B cell (primary cell): ENCODE data around the gene ADGRE2. TPM values are rescaled to one million over a fixed set of nuclear protein-coding genes. Genes with fewer than 3 reads are reported as not detected.
"Not testable (repeated sequence)": the region's sequence is repeated elsewhere in the genome, so short reads cannot be mapped to it uniquely, and the experiment has no call there.

Source experiments
- ATAC-seq: fragments of 200-7000 bp; cut with Tn5 transposase; one replicate; pipeline ENCODE4 v1.10.0; 2021; ENCODE audit warnings: low read depth, mild to moderate bottlenecking, moderate number of reproducible peaks, moderate library complexity
- CTCF ChIA-PET: fragments of 350-600 bp; sonication (Branson Sonifier 250); formaldehyde crosslinking; loops from one replicate; lab custom pipeline; 2021; ENCODE audit warnings: antibody characterized with exemption, inconsistent platforms; lab: Charles Lee
- POLR2A ChIA-PET: fragments of 350-600 bp; sonication (Branson Sonifier 250); formaldehyde crosslinking; loops from one replicate; lab custom pipeline; 2021; ENCODE audit warnings: antibody characterized with exemption; lab: Charles Lee
- DNase-seq: peaks from one replicate; pipeline ENCODE4 v3.0.0; 2013
- H2AFZ ChIP-seq: 2 replicates; pipeline ENCODE4 v1.6.1; 2012; ENCODE audit warnings: mild to moderate bottlenecking, low read depth, low read length; ENCODE audit not compliant: insufficient read depth, poor library complexity, severe bottlenecking
- H3K27ac ChIP-seq, 2 donors: 1 replicate in 1 of 2; 2 replicates in 1 of 2; pipeline ENCODE4 v1.5.1; 2012 to 2013; ENCODE audit warnings: low read length in 2 of 2, mild to moderate bottlenecking in 2 of 2, moderate library complexity in 1 of 2
- H3K27me3 ChIP-seq, 4 experiments: fragments of 200-600 bp in 1 of 4; sonication (generic) in 1 of 4; replicated peaks in 1 of 4; 1 replicate in 2 of 4; 2 replicates in 2 of 4; pipeline versions ENCODE4 v1.6.1 to v1.7.0; 2013 to 2016; ENCODE audit warnings: low read length in 3 of 4, mild to moderate bottlenecking in 2 of 4, mixed read lengths in 1 of 4, moderate library complexity in 1 of 4; ENCODE audit not compliant: insufficient read depth in 4 of 4, control insufficient read depth in 3 of 4; ENCODE audit errors: control extremely low read depth in 1 of 4
- H3K36me3 ChIP-seq, 2 experiments: replicated peaks in 1 of 2; 1 replicate in 1 of 2; 2 replicates in 1 of 2; pipeline versions ENCODE4 v1.6.1 to v1.7.1; 2013; ENCODE audit warnings: low read length in 1 of 2; ENCODE audit not compliant: insufficient read depth in 2 of 2, control insufficient read depth in 1 of 2; ENCODE audit errors: control extremely low read depth in 1 of 2, extremely low read depth in 1 of 2
- H3K4me1 ChIP-seq, 2 donors: fragments of 200-600 bp in 1 of 2; sonication (generic) in 1 of 2; 1 replicate in 1 of 2; 2 replicates in 1 of 2; pipeline versions ENCODE4 v1.5.1 to v1.6.1; 2013 to 2017; ENCODE audit warnings: low read length in 2 of 2; ENCODE audit not compliant: control insufficient read depth in 2 of 2, insufficient read depth in 2 of 2
- H3K4me2 ChIP-seq: replicated peaks from 2 replicates; pipeline ENCODE3; 2012; ENCODE audit warnings: mild to moderate bottlenecking, low read depth, low read length; ENCODE audit not compliant: poor library complexity, severe bottlenecking
- H3K4me3 ChIP-seq, 5 experiments: fragments of 200-600 bp in 1 of 5; sonication (generic) in 1 of 5; 1 replicate in 3 of 5; 2 replicates in 2 of 5; pipeline versions ENCODE4 v1.5.1 to v1.7.0; 2011 to 2016; ENCODE audit warnings: low read length in 4 of 5, mild to moderate bottlenecking in 4 of 5, low read depth in 2 of 5, control low read depth in 1 of 5, moderate library complexity in 1 of 5; ENCODE audit not compliant: insufficient read depth in 1 of 5; ENCODE audit errors: control extremely low read depth in 1 of 5, extremely low read depth in 1 of 5
- H3K79me2 ChIP-seq: fragments of 200-600 bp; sonication (generic); one replicate; pipeline ENCODE4 v1.6.0; 2016; ENCODE audit warnings: low read length; ENCODE audit not compliant: control insufficient read depth, insufficient read depth
- H3K9ac ChIP-seq: fragments of 200-600 bp; sonication (generic); 2 replicates; pipeline ENCODE4 v1.6.1; 2017; ENCODE audit warnings: mild to moderate bottlenecking, low read length, moderate library complexity
- H3K9me3 ChIP-seq, 3 donors: one replicate each; pipeline versions ENCODE4 v1.6.1 to v1.7.1; 2013; ENCODE audit warnings: low read length in 2 of 3; ENCODE audit not compliant: control insufficient read depth in 2 of 3, insufficient read depth in 1 of 3; ENCODE audit errors: control extremely low read depth in 1 of 3
- H4K20me1 ChIP-seq: 2 replicates; pipeline ENCODE4 v1.6.0; 2012; ENCODE audit warnings: mild to moderate bottlenecking, low read length; ENCODE audit not compliant: insufficient read depth, control insufficient read depth, poor library complexity, severe bottlenecking
- H3K27ac Mint-ChIP-seq: one replicate; pipeline ENCODE4 v1.8.0; 2021; ENCODE audit warnings: mixed read lengths
- H3K27me3 Mint-ChIP-seq: one replicate; pipeline ENCODE4 v1.8.0; 2021; ENCODE audit warnings: mixed read lengths
- H3K4me1 Mint-ChIP-seq: one replicate; pipeline ENCODE4 v1.8.0; 2021; ENCODE audit warnings: mixed read lengths
- H3K4me3 Mint-ChIP-seq: one replicate; pipeline ENCODE4 v1.8.0; 2021; ENCODE audit warnings: mixed read lengths
- H3K9me3 Mint-ChIP-seq: one replicate; pipeline ENCODE4 v1.8.0; 2022; ENCODE audit warnings: mixed read lengths; ENCODE audit not compliant: insufficient read depth
- EZH2 ChIP-seq: IDR thresholded peaks from 2 replicates; pipeline ENCODE4 v1.6.1; 2012; ENCODE audit warnings: borderline replicate concordance, low read depth, mild to moderate bottlenecking, moderate library complexity, low read length; ENCODE audit not compliant: insufficient read depth, poor library complexity, severe bottlenecking
- WGBS: methylation state at CpG from one replicate; pipeline ENCODE4 v1.1.5; 2013; ENCODE audit warnings: missing lambda C conversion rate; ENCODE audit not compliant: insufficient coverage; 5-methylcytosine and 5-hydroxymethylcytosine counted together
- intact Hi-C: fragments of 100-400 bp; cut with micrococcal nuclease; formaldehyde crosslinking; loops from one replicate; pipeline ENCODE4 v1.10.0; 2022
- polyA plus RNA-seq: library from polyadenylated mRNA; depleted of rRNA; stranded (reverse); fragments of >200 nt; gene quantifications from 2 replicates; pipeline ENCODE4 v1.2.3, GENCODE V29; 2012
- total RNA-seq, 2 donors: library from RNA; stranded (reverse); fragments of 120-200 nt in 1 of 2; gene quantifications; 1 replicate in 1 of 2; 2 replicates in 1 of 2; pipeline versions ENCODE4 v1.2.3 to v1.2.4, GENCODE V29; 2013 to 2022
- TF ChIP-seq, protein P1 (sequence below): fragments of 200-600 bp; IDR thresholded peaks from one replicate; pipeline ENCODE4 v1.8.0; 2022; ENCODE audit warnings: antibody characterized with exemption, mild to moderate bottlenecking

The ADGRE2 gene
- total and polyA plus RNA-seq, 2 donors (not counting 1 experiment from before 2014, with no cell fraction given), result 0.52 to 0.89 TPM

DNA sequence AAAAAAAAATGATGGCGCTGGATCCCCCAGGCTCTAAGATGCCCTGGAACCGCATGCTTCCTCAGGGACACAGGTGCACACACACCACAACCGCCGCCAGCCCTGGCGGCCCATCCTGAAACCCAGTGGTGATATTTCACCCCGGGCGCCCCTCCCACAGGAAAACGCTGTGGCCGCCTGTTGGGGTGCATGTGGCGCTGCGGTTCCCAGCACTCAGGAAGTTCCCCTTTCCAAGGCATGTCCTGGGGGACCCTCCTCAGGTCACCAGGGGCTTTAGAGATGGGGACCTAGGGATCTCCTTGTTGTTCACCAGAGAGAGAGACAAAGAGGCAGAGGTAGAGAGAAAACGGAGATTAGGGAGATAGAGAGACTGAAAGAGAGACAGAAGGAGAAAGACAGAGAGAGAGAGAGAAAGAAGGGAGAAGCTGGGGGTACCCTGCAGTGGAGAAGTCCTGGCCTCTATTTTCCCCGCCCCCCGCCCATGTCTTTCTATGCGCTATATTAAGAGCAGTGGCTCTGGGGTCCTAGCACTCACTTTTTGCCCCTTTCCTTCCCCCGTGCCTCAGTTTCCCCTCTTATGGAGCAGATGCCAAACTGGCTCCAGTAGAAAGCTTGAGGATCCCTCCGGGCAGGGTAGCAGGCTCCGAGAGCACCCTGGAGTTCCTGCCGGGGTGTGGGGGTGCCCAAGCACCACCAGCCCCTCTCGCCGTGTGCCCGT is 2.3 kb downstream of the ADGRE2 start:
- peak overlapping the region in 1 of 2 donors; percentile 19 for H3K27ac ChIP-seq
- peak overlapping the region; percentile 71 for H3K4me2 ChIP-seq
- peaks cover 0 to 12% (median 0%) of the 10 kb centered on the region in 3 donors for H3K9me3 ChIP-seq
- ChIA-PET CTCF (interaction anchor here (0.6 to 2.4 kb wide), 3 partner anchors 10 to 250 kb away, joined by 3 to 5 read pairs (median 5); no protein-coding TSS in a partner anchor), POLR2A (interaction anchor here (0.6 to 1.1 kb wide), 3 partner anchors 144 to 1300 kb away, joined by 3 to 9 read pairs (median 4); partner anchors contain the start of gene ADGRE5)
- peak overlapping the region; percentile 40 to 66 (median 48) for H3K4me3 ChIP-seq
- H4K20me1 ChIP-seq, result no peaks in the 10 kb centered on the region
- H3K79me2 ChIP-seq, result no peaks in the 10 kb centered on the region
- H3K4me3 Mint-ChIP-seq, result peak overlapping the region; percentile 83
- intact Hi-C loops, result no loop called here
- H3K27me3 ChIP-seq, result peaks cover 0 to 20% (median 4%) of the 10 kb centered on the region in 4 experiments
- H3K27ac Mint-ChIP-seq, result no peak overlapping the region
- peak overlapping the region; percentile 74 for H2AFZ ChIP-seq
- peaks cover 25% of the 10 kb centered on the region for H3K4me1 Mint-ChIP-seq
- peaks cover 13% of the 10 kb centered on the region for H3K27me3 Mint-ChIP-seq
- peak overlapping the region; percentile 49 for H3K9ac ChIP-seq
- peaks cover 16 to 26% of the 10 kb centered on the region in 2 donors for H3K4me1 ChIP-seq
- ATAC-seq (no peak), DNase-seq (peak; percentile 46)
- 1% methylated on average over 15 of the region's 22 CpGs for WGBS
- TF ChIP-seq, protein P1, sequence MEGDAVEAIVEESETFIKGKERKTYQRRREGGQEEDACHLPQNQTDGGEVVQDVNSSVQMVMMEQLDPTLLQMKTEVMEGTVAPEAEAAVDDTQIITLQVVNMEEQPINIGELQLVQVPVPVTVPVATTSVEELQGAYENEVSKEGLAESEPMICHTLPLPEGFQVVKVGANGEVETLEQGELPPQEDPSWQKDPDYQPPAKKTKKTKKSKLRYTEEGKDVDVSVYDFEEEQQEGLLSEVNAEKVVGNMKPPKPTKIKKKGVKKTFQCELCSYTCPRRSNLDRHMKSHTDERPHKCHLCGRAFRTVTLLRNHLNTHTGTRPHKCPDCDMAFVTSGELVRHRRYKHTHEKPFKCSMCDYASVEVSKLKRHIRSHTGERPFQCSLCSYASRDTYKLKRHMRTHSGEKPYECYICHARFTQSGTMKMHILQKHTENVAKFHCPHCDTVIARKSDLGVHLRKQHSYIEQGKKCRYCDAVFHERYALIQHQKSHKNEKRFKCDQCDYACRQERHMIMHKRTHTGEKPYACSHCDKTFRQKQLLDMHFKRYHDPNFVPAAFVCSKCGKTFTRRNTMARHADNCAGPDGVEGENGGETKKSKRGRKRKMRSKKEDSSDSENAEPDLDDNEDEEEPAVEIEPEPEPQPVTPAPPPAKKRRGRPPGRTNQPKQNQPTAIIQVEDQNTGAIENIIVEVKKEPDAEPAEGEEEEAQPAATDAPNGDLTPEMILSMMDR, result no peak
- TF ChIP-seq EZH2, result no peak
- no peaks in the 10 kb centered on the region for H3K9me3 Mint-ChIP-seq
- no peaks in the 10 kb centered on the region for H3K36me3 ChIP-seq

GRCh38 chr19:14775326-14775725 is 3.0 kb downstream of the ADGRE2 start:
- peaks cover 24% of the 10 kb centered on the region for H3K4me1 Mint-ChIP-seq

More at GRCh38 chr19:14775326-14775725, 3.0 kb downstream of the ADGRE2 start:
- Histone ChIP-seq H3K4me3 (peak overlapping the region in 1 of 5 experiments; percentile 41), H3K4me2 (peak overlapping the region; percentile 71), H3K9me3 (peaks cover 0 to 12% (median 0%) of the 10 kb centered on the region in 3 donors), H3K4me1 (peaks cover 18 to 26% of the 10 kb centered on the region in 2 donors), H3K27me3 (peaks cover 0 to 20% (median 4%) of the 10 kb centered on the region in 4 experiments)
- H3K9ac ChIP-seq, POLR2A ChIA-PET, ATAC-seq, intact Hi-C loops, H2AFZ ChIP-seq, H3K27ac ChIP-seq, DNase-seq, H3K27ac Mint-ChIP-seq, H4K20me1 ChIP-seq, H3K9me3 Mint-ChIP-seq, H3K79me2 ChIP-seq, H3K36me3 ChIP-seq: not testable (repeated sequence)
- peak overlapping the region; percentile 34 for H3K4me3 Mint-ChIP-seq
- CTCF ChIA-PET, result interaction anchor here (0.6 to 2.1 kb wide), 3 partner anchors 11 to 249 kb away, joined by 3 to 5 read pairs (median 3); no protein-coding TSS in a partner anchor
- 56% methylated on average over 4 of the region's 8 CpGs for WGBS
- peaks cover 13% of the 10 kb centered on the region for H3K27me3 Mint-ChIP-seq
